Chondrocyte (in vitro differentiated cells): Measurements from ENCODE around the gene SLCO3A1. TPM values are rescaled to one million over a fixed set of nuclear protein-coding genes. Genes with fewer than 3 reads are reported as not detected.

Experiments used
- DNase-seq: peaks from one replicate; pipeline ENCODE4 v3.0.0; 2021; ENCODE audit warnings: mixed read lengths, low spot score
- H3K27ac Mint-ChIP-seq: one replicate; pipeline ENCODE4 v1.8.0; 2021; ENCODE audit warnings: mild to moderate bottlenecking, moderate library complexity, mixed read lengths; ENCODE audit not compliant: unreplicated experiment
- H3K27me3 Mint-ChIP-seq: 2 replicates; pipeline ENCODE4 v1.8.0; 2021; ENCODE audit warnings: low read depth, mixed read lengths
- H3K36me3 Mint-ChIP-seq: 2 replicates; pipeline ENCODE4 v1.8.0; 2021; ENCODE audit warnings: low read depth, mixed read lengths
- H3K4me1 Mint-ChIP-seq: 2 replicates; pipeline ENCODE4 v1.8.0; 2021; ENCODE audit warnings: low read depth, mild to moderate bottlenecking, mixed read lengths
- H3K4me3 Mint-ChIP-seq: one replicate; pipeline ENCODE4 v1.8.0; 2021; ENCODE audit warnings: mild to moderate bottlenecking, moderate library complexity, mixed read lengths; ENCODE audit not compliant: unreplicated experiment
- H3K9me3 Mint-ChIP-seq: 2 replicates; pipeline ENCODE4 v1.8.0; 2021; ENCODE audit warnings: low read depth, mixed read lengths
- total RNA-seq: library from RNA; stranded (reverse); gene quantifications from 3 replicates; pipeline ENCODE4 v1.2.1, GENCODE V29; 2021
- TF ChIP-seq, protein P1 (sequence below): fragments of 200-600 bp; sonication (generic); IDR thresholded peaks from 2 replicates; pipeline ENCODE4 v1.5.0; 2021; ENCODE audit warnings: antibody characterized with exemption, mild to moderate bottlenecking, moderate library complexity

The SLCO3A1 gene
- total RNA-seq, 1 donor from 2014 or later, result 3.7 TPM

DNA sequence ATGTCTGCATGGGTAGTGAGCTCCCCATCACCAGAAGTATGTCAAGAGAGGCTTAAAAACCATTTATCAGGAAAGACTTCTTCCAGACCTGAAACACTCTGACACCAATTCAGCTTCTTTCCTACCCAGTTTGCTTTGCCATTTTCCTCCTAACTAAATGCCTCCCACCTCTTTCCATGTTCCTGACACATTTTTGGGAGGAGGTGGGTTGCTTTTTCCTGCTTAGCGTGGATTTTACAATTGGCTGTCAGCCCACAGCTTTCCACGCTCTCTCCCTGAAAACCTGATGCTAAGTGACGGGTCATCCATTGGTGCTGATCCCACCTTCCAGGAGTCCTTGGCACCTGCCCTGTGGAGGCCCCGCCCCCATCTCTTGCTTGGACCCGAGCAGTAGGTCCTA, 275.3 kb downstream of the SLCO3A1 start:
- Mint-ChIP-seq H3K27ac (no peak overlapping the region), H3K9me3 (no peaks in the 10 kb centered on the region), H3K27me3 (peaks cover 5% of the 10 kb centered on the region), H3K4me1 (no peaks in the 10 kb centered on the region), H3K36me3 (no peaks in the 10 kb centered on the region), H3K4me3 (no peak overlapping the region)
- DNase-seq, result no peak
- TF ChIP-seq, protein P1, sequence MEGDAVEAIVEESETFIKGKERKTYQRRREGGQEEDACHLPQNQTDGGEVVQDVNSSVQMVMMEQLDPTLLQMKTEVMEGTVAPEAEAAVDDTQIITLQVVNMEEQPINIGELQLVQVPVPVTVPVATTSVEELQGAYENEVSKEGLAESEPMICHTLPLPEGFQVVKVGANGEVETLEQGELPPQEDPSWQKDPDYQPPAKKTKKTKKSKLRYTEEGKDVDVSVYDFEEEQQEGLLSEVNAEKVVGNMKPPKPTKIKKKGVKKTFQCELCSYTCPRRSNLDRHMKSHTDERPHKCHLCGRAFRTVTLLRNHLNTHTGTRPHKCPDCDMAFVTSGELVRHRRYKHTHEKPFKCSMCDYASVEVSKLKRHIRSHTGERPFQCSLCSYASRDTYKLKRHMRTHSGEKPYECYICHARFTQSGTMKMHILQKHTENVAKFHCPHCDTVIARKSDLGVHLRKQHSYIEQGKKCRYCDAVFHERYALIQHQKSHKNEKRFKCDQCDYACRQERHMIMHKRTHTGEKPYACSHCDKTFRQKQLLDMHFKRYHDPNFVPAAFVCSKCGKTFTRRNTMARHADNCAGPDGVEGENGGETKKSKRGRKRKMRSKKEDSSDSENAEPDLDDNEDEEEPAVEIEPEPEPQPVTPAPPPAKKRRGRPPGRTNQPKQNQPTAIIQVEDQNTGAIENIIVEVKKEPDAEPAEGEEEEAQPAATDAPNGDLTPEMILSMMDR, result no peak

DNA sequence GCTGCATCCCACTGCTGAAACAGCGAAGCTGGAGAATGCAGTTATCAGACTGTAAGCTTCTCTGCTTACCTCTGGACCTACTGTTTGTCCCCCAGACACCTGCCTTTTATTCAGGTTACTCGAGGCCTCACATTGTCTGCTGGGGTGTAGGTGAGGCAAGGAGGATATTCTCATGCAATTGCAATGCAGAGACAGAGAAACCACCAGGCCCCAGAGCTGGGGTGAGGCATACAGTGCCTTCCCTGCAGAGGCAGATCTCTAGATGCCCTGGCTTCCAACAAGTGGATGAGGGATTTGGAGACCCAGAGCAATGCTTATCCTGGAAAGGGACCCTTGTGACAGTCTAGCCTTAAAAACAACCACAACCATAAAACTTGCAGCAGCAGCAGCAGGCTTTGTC, 276.7 kb downstream of the SLCO3A1 start:
- no peaks in the 10 kb centered on the region for H3K36me3 Mint-ChIP-seq
- no peak overlapping the region for H3K27ac Mint-ChIP-seq

DNA sequence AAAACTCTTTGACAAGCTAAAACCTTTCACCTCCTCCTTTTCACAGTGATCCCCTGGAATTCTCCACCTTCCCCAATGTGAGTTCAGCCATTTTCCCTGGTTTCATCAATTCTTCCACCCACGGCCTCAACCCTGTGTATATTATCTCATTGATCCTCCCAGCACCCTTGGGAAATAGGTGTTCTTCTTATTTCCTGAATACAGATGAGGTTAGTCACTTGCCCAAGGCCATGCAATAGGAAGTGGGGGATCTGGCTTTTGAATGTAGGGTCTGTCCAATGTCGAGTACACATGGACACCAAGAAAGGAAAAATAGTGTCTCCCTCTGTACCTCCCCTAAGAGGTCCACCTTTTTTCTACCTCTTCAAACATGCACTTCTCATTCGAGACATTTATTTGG, 277.4 kb downstream of the SLCO3A1 start:
- DNase-seq, result no peak
- H3K4me3 Mint-ChIP-seq, result no peak overlapping the region
- no peaks in the 10 kb centered on the region for H3K9me3 Mint-ChIP-seq
- peaks cover 5% of the 10 kb centered on the region for H3K27me3 Mint-ChIP-seq
- H3K4me1 Mint-ChIP-seq, result no peaks in the 10 kb centered on the region
- TF ChIP-seq, protein P1, result no peak
- H3K36me3 Mint-ChIP-seq, result no peaks in the 10 kb centered on the region
- no peak overlapping the region for H3K27ac Mint-ChIP-seq

More for the DNA sequence above, 276.7 kb downstream of the SLCO3A1 start:
- no peaks in the 10 kb centered on the region for H3K4me1 Mint-ChIP-seq
- H3K4me3 Mint-ChIP-seq, result no peak overlapping the region
- TF ChIP-seq, protein P1, result no peak
- no peaks in the 10 kb centered on the region for H3K9me3 Mint-ChIP-seq
- no peak for DNase-seq
- peaks cover 5% of the 10 kb centered on the region for H3K27me3 Mint-ChIP-seq

DNA sequence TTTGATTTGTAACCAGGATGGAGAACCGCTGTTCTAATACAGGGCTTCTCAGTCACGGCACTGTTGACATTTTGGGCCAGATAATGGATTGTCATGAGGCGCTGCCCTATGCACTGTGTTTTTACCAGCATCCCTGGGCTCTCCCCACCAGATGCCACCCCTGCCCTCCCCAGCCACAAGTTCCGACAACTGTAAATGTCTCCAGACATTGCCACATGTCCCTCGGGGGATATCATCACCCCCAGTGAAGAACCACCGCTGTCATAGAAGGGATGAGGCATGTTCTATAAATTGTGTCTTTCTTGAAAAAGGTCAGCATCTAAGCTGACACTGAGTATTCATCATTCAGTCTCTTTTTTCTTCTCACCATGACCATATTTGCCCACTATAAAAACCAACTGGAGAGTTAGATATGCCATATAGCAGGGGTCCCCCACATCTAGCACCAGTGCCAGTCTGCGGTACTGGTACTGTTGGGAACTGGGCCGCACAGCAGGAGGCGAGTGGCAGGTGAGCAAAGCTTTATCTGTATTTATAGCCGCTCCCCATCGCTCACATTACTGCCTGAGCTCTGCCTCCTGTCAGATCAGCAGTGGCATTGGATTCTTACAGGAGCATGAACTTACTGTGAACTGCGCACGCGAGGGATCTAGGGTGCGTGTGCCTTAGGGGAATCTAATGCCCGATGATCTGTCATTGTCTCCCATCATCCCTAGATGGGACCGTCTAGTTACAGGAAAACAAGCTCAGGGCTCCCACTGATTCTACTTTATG, 279.7 kb downstream of the SLCO3A1 start:
- Mint-ChIP-seq H3K27me3 (peaks cover 5% of the 10 kb centered on the region), H3K36me3 (no peaks in the 10 kb centered on the region), H3K9me3 (peaks cover 3% of the 10 kb centered on the region), H3K27ac (no peak overlapping the region), H3K4me3 (no peak overlapping the region), H3K4me1 (no peaks in the 10 kb centered on the region)
- TF ChIP-seq, protein P1, result no peak
- DNase-seq, result no peak

DNA sequence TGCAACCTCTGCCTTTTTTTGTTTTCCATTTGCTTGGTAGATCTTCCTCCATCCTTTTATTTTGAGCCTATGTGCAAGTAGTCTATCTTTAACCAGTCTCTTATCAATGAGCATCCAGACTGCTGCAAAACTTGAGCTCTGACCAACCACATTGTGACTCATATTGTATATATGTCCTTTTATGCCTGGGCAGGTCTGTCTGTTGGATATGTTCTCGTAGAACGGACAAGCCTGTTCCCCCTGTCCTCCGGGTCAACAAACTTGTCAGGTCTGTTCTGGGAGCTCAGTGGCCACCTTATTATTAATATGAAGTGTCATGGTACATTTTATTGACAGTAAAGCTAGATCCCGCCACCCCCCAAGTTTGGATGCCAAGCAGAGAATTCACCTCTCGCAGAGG, 287.3 kb downstream of the SLCO3A1 start:
- H3K9me3 Mint-ChIP-seq, result peaks cover 3% of the 10 kb centered on the region
- no peak for DNase-seq
- no peaks in the 10 kb centered on the region for H3K4me1 Mint-ChIP-seq
- no peak overlapping the region for H3K4me3 Mint-ChIP-seq
- H3K36me3 Mint-ChIP-seq, result no peaks in the 10 kb centered on the region
- H3K27me3 Mint-ChIP-seq, result peaks cover 3% of the 10 kb centered on the region
- TF ChIP-seq, protein P1, result no peak
- no peak overlapping the region for H3K27ac Mint-ChIP-seq
